Endothelial cell of umbilical vein (primary cell): Measurements from ENCODE around the gene SLCO2A1. TPM values are rescaled to one million over a fixed set of nuclear protein-coding genes. Genes with fewer than 3 reads are reported as not detected.

Source experiments
- BruUV-seq: library from RNA; stranded (reverse); fragments of 400-500 nt; replicated peaks from 2 replicates; lab custom pipeline; 2021; lab: Mats Ljungman, UMichigan
- CTCF ChIA-PET: fragments of 300-600, 350-600 bp; sonication (Branson Sonifier 250); formaldehyde crosslinking; loops from one replicate; lab custom pipeline; 2021; ENCODE audit warnings: antibody characterized with exemption, inconsistent platforms; lab: Charles Lee
- POLR2A ChIA-PET: fragments of 300-600, 350-600 bp; sonication (Branson Sonifier 250); formaldehyde crosslinking; loops from one replicate; lab custom pipeline; 2021; ENCODE audit warnings: antibody characterized with exemption, inconsistent platforms; lab: Charles Lee
- DNase-seq: peaks from one replicate; pipeline ENCODE4 v3.0.0-alpha.2; 2011; ENCODE audit warnings: low read depth, low spot score
- FAIRE-seq: peaks from 2 replicates; lab custom pipeline; 2011; peaks lifted over from hg19 to GRCh38; lab: Jason Lieb, UNC
- H2AFZ ChIP-seq: 2 replicates; pipeline ENCODE4 v1.6.0; 2012; ENCODE audit warnings: low read depth, low read length, control low read depth, inconsistent platforms
- H3K27ac ChIP-seq: 2 replicates; pipeline ENCODE4 v1.5.1; 2011; ENCODE audit warnings: low read depth, mild to moderate bottlenecking, control low read depth, low read length, moderate library complexity; ENCODE audit not compliant: insufficient read depth
- H3K27me3 ChIP-seq, 2 experiments: 2 replicates each; pipeline versions ENCODE4 v1.6.0 to v1.6.1; 2011; ENCODE audit warnings: low read length in 2 of 2, mixed read lengths in 1 of 2; ENCODE audit not compliant: control insufficient read depth in 2 of 2, insufficient read depth in 2 of 2
- H3K36me3 ChIP-seq, 2 experiments: 2 replicates in 1 of 2; 3 replicates in 1 of 2; pipeline ENCODE4 v1.5.1; 2011; ENCODE audit warnings: low read length in 2 of 2, mild to moderate bottlenecking in 1 of 2, moderate library complexity in 1 of 2; ENCODE audit not compliant: control insufficient read depth in 2 of 2, insufficient read depth in 2 of 2; ENCODE audit errors: extremely low read depth in 1 of 2
- H3K4me1 ChIP-seq: 3 replicates; pipeline ENCODE4 v1.5.1; 2011; ENCODE audit warnings: mild to moderate bottlenecking, low read length; ENCODE audit not compliant: control insufficient read depth, insufficient read depth; ENCODE audit errors: extremely low read depth
- H3K4me2 ChIP-seq: 2 replicates; pipeline ENCODE4 v1.6.1; 2011; ENCODE audit warnings: low read length, control low read depth, mixed read lengths; ENCODE audit not compliant: insufficient read depth
- H3K4me3 ChIP-seq, 3 experiments: fragments of 200-600 bp in 1 of 3; sonication (generic), shearing (Covaris generic) in 1 of 3; replicated peaks in 1 of 3; 2 replicates each; pipeline ENCODE4 v1.5.1; 2011 to 2016; ENCODE audit warnings: control low read depth in 3 of 3, low read length in 3 of 3, mild to moderate bottlenecking in 2 of 3, inconsistent platforms in 1 of 3, low read depth in 1 of 3, moderate library complexity in 1 of 3; ENCODE audit not compliant: insufficient read depth in 1 of 3
- H3K79me2 ChIP-seq: 2 replicates; pipeline ENCODE4 v1.6.0; 2012; ENCODE audit warnings: low read length, inconsistent platforms; ENCODE audit not compliant: control insufficient read depth, insufficient read depth
- H3K9ac ChIP-seq: replicated peaks from 2 replicates; pipeline ENCODE3; 2011; ENCODE audit warnings: low read length, control low read depth; ENCODE audit not compliant: insufficient read depth; ENCODE audit errors: extremely low read depth
- H3K9me1 ChIP-seq: replicated peaks from 3 replicates; pipeline ENCODE4 v1.6.0; 2011; ENCODE audit warnings: mild to moderate bottlenecking, low read length; ENCODE audit not compliant: control insufficient read depth, insufficient read depth; ENCODE audit errors: extremely low read depth
- H3K9me3 ChIP-seq: replicated peaks from 2 replicates; pipeline ENCODE4 v1.5.1; 2012; ENCODE audit warnings: low read length, inconsistent platforms; ENCODE audit not compliant: control insufficient read depth, insufficient read depth
- H4K20me1 ChIP-seq: replicated peaks from 2 replicates; pipeline ENCODE3; 2011; ENCODE audit warnings: mild to moderate bottlenecking, low read length; ENCODE audit not compliant: control insufficient read depth, insufficient read depth; ENCODE audit errors: extremely low read depth
- CTCF ChIP-seq, 2 donors: IDR thresholded peaks; 1 replicate in 1 of 2; 2 replicates in 1 of 2; pipeline ENCODE4 v1.5.1; 2011; ENCODE audit warnings: low read length in 2 of 2, mild to moderate bottlenecking in 2 of 2, moderate library complexity in 2 of 2, control low read depth in 1 of 2, inconsistent platforms in 1 of 2, low read depth in 1 of 2; ENCODE audit not compliant: insufficient read depth in 1 of 2; ENCODE audit errors: extremely low read depth in 1 of 2
- EZH2 ChIP-seq: IDR thresholded peaks from 2 replicates; pipeline ENCODE4 v1.6.1; 2012; ENCODE audit warnings: borderline replicate concordance, low read depth, mild to moderate bottlenecking, moderate library complexity, low read length, inconsistent platforms; ENCODE audit not compliant: severe bottlenecking
- FOS ChIP-seq: IDR thresholded peaks from 2 replicates; pipeline ENCODE4 v1.6.1; 2011; ENCODE audit warnings: mild to moderate bottlenecking, low read length, moderate library complexity, borderline replicate concordance; ENCODE audit not compliant: insufficient read depth
- GATA2 ChIP-seq: IDR thresholded peaks from 2 replicates; pipeline ENCODE4 v1.7.0; 2011; ENCODE audit warnings: low read depth, mild to moderate bottlenecking, moderate library complexity, mixed read lengths, low read length; ENCODE audit not compliant: insufficient read length, insufficient read depth
- JUN ChIP-seq: IDR thresholded peaks from 2 replicates; pipeline ENCODE4 v1.6.1; 2011; ENCODE audit warnings: borderline replicate concordance, low read depth; ENCODE audit not compliant: insufficient read length, insufficient read depth
- MYC ChIP-seq: IDR thresholded peaks from one replicate; pipeline ENCODE4 v1.6.1; 2011; ENCODE audit warnings: mild to moderate bottlenecking, low read depth, low read length
- POLR2A ChIP-seq: IDR thresholded peaks from 2 replicates; pipeline ENCODE4 v1.6.1; 2012; ENCODE audit warnings: low read depth, mild to moderate bottlenecking, control low read depth, low read length
- POLR2AphosphoS5 ChIP-seq: IDR thresholded peaks from 2 replicates; pipeline ENCODE4 v1.6.1; 2012; ENCODE audit warnings: low read depth, mild to moderate bottlenecking, control low read depth, low read length, moderate library complexity; ENCODE audit not compliant: insufficient read depth
- dilution Hi-C: fragments of 300-500 bp; cut with MboI; formaldehyde crosslinking; loops from one replicate; pipeline ENCODE4 v1.15.0; 2019; ENCODE audit warnings: low sequenced_read_pairs; ENCODE audit not compliant: extremely low pct_ligation_motif_present
- intact Hi-C: fragments of 100-400 bp; cut with micrococcal nuclease; formaldehyde crosslinking; loops from one replicate; pipeline ENCODE4 v1.10.0; 2022
- polyA plus RNA-seq, 4 experiments: library from polyadenylated mRNA; depleted of rRNA in 3 of 4; stranded (reverse) in 3 of 4; unstranded in 1 of 4; fragments of >200 nt; gene quantifications; 2 replicates each; pipeline versions ENCODE4 v1.2.1 to v1.2.3, GENCODE V29; 2011 to 2012; ENCODE audit warnings: missing spikeins in 1 of 4
- total RNA-seq: library from RNA; stranded (reverse); gene quantifications from 2 replicates; pipeline ENCODE4 v1.2.3, GENCODE V29; 2021

Gene SLCO2A1
- total and polyA plus RNA-seq, 2 donors (not counting 3 experiments of a cell fraction or from before 2014, with no cell fraction given), result 1.4 to 11.9 TPM

- Histone ChIP-seq H2AFZ (no peak overlapping the region), H3K9me3 (no peaks in the 10 kb centered on the region), H3K79me2 (no peaks in the 10 kb centered on the region), H3K9me1 (no peaks in the 10 kb centered on the region), H3K4me2 (no peak overlapping the region), H3K36me3 (no peaks in the 10 kb centered on the region), H3K9ac (no peak overlapping the region), H4K20me1 (no peaks in the 10 kb centered on the region), H3K27ac (no peak overlapping the region), H3K27me3 (no peaks in the 10 kb centered on the region), H3K4me3 (no peak overlapping the region), H3K4me1 (peaks cover 15% of the 10 kb centered on the region)
- TF ChIP-seq JUN, result no peak
- TF ChIP-seq MYC, result no peak
- TF ChIP-seq FOS, result no peak
- TF ChIP-seq CTCF (IDR thresholded peaks at IDR 0.05; ENCODE audit: extremely low read depth in 1 of 2, insufficient read depth in 1 of 2, low read depth in 1 of 2, low read length in 2 of 2), result no peak
- no peak for TF ChIP-seq EZH2
- TF ChIP-seq POLR2AphosphoS5, result no peak
- TF ChIP-seq POLR2A, result no peak
- no peak for TF ChIP-seq GATA2
- intact Hi-C loops, result no loop called here
- no peak for FAIRE-seq
- ChIA-PET CTCF (interaction anchor here (1.7 to 4.1 kb wide), 4 partner anchors 10 to 246 kb away, joined by 4 to 27 read pairs (median 12); no protein-coding TSS in a partner anchor), POLR2A (interaction anchor here (0.8 kb wide), 1 partner anchor 15 kb away, joined by 3 read pairs; no protein-coding TSS in a partner anchor)
- no TSS peak for BruUV-seq
- dilution Hi-C loops, result no loop called here
- DNase-seq, result no peak
Observed at GRCh38 chr3:133965906-133966305, 63.8 kb downstream of the SLCO2A1 start.
